Ovary (tissue), 9 donors: ENCODE measurements around the gene FH. TPM values are rescaled to one million over a fixed set of nuclear protein-coding genes. Genes with fewer than 3 reads are reported as not detected.

Experiments
- DNase-seq, 5 donors: peaks; one replicate each; pipeline ENCODE4 v3.0.0-alpha.2; 2019 to 2020
- H3K27ac ChIP-seq, 2 donors: fragments of 200-600 bp; one replicate each; pipeline versions ENCODE4 v1.5.1 to v1.8.0; 2019 to 2022
- H3K27me3 ChIP-seq: fragments of 200-600 bp; one replicate; pipeline ENCODE4 v1.8.0; 2022
- H3K36me3 ChIP-seq: fragments of 200-600 bp; sonication (generic); one replicate; pipeline ENCODE4 v1.5.1; 2019
- H3K4me1 ChIP-seq: one replicate; pipeline ENCODE4 v1.8.1; 2013; ENCODE audit warnings: mild to moderate bottlenecking, moderate library complexity; ENCODE audit not compliant: insufficient read depth
- H3K4me3 ChIP-seq: fragments of 200-600 bp; sonication (generic); one replicate; pipeline ENCODE4 v1.5.1; 2017
- H3K9me3 ChIP-seq, 2 donors: fragments of 200-600 bp in 1 of 2; sonication (generic) in 1 of 2; one replicate each; pipeline versions ENCODE4 v1.5.1 to v1.8.1; 2013 to 2019; ENCODE audit warnings: mild to moderate bottlenecking in 1 of 2, moderate library complexity in 1 of 2
- EP300 ChIP-seq: sonication (generic); formaldehyde crosslinking; IDR thresholded peaks from one replicate; pipeline ENCODE4 v1.6.1; 2017; ENCODE audit warnings: antibody characterized with exemption
- POLR2A ChIP-seq: fragments of 450-650 bp; IDR thresholded peaks from one replicate; pipeline ENCODE4 v1.6.1; 2017; ENCODE audit warnings: antibody characterized with exemption, mild to moderate bottlenecking, moderate library complexity
- WGBS, 3 donors: extraction: QIAGEN DNeasy Blood & Tissue Kit in 1 of 3; methylation state at CpG; one replicate each; pipeline versions ENCODE4 v1.1.5 to v1.1.7; 2013 to 2017; 5-methylcytosine and 5-hydroxymethylcytosine counted together
- intact Hi-C, 4 donors: fragments of 100-400 bp; cut with DNase I; formaldehyde crosslinking; loops; one replicate each; pipeline versions ENCODE4 v1.11.0 to v1.15.1; 2022 to 2023
- polyA plus RNA-seq, 2 donors: library from polyadenylated mRNA; stranded (reverse); fragments of 200-250 nt in 1 of 2; fragments of 350-450 nt in 1 of 2; fragmentation: Illumina TruSeq in 1 of 2; extraction: RNeasy Lipid Tissue Mini Kit (QIAGEN cat#74804) in 1 of 2; gene quantifications; one replicate each; pipeline ENCODE4 v1.2.3, GENCODE V29; 2013 to 2014
- total RNA-seq, 7 donors: library from RNA; depleted of rRNA in 2 of 7; stranded (reverse); fragments of >200 nt in 2 of 7; fragmentation: NEBNext Ultra II Directional in 3 of 7; extraction: Animal tissue kit (Norgen Biotek cat#: 25700) in 3 of 7; gene quantifications; one replicate each; pipeline versions ENCODE4 v1.1.0 to v1.2.4, GENCODE V29; 2016 to 2023
- TF ChIP-seq, protein P1 (sequence below), 3 donors: fragments of 450-650 bp in 2 of 3; fragments of 200-600 bp in 1 of 3; IDR thresholded peaks; one replicate each; pipeline versions ENCODE4 v1.5.1 to v1.8.0; 2016 to 2022; ENCODE audit warnings: antibody characterized with exemption in 3 of 3, mild to moderate bottlenecking in 1 of 3
- donor health status: DM: no; HTN: no; CAD: no; lungs with moderate emphysema.
- donor health status: DM: no; HTN: no; CAD: no.
- donor health status: Bipolar disorder and iron deficiency.
- donor health status: DM: yes; HTN: yes; CAD: no.
- donor health status: DM: no; HTN: no; CAD: no.
- donor health status: DM: yes; HTN: yes; CAD: no.

FH gene
- total and polyA plus RNA-seq, 9 donors, result 19.2 to 64.4 (median 40.5) TPM

- DNase-seq, result no peak
- no peaks in the 10 kb centered on the region for H3K9me3 ChIP-seq
- peak overlapping the region in 1 of 2 donors; percentile 25 for H3K27ac ChIP-seq
- H3K4me3 ChIP-seq, result peak overlapping the region; percentile 82
- no peaks in the 10 kb centered on the region for H3K27me3 ChIP-seq
- no peaks in the 10 kb centered on the region for H3K4me1 ChIP-seq
- intact Hi-C loops, result no loop called here
- 5 to 15% (median 12%) methylated on average over 6 of the region's 6 CpGs for WGBS, 3 donors
- TF ChIP-seq EP300, result no peak
- TF ChIP-seq, protein P1, sequence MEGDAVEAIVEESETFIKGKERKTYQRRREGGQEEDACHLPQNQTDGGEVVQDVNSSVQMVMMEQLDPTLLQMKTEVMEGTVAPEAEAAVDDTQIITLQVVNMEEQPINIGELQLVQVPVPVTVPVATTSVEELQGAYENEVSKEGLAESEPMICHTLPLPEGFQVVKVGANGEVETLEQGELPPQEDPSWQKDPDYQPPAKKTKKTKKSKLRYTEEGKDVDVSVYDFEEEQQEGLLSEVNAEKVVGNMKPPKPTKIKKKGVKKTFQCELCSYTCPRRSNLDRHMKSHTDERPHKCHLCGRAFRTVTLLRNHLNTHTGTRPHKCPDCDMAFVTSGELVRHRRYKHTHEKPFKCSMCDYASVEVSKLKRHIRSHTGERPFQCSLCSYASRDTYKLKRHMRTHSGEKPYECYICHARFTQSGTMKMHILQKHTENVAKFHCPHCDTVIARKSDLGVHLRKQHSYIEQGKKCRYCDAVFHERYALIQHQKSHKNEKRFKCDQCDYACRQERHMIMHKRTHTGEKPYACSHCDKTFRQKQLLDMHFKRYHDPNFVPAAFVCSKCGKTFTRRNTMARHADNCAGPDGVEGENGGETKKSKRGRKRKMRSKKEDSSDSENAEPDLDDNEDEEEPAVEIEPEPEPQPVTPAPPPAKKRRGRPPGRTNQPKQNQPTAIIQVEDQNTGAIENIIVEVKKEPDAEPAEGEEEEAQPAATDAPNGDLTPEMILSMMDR (IDR thresholded peaks at IDR 0.05), result no peak
- TF ChIP-seq POLR2A, result no peak
- H3K36me3 ChIP-seq, result no peaks in the 10 kb centered on the region
These were observed 518 bp upstream of the FH start for GRCh38 chr1:241520080-241520465.

- Histone ChIP-seq H3K27ac (peak overlapping the region; percentile 61 to 84), H3K4me1 (no peaks in the 10 kb centered on the region), H3K9me3 (no peaks in the 10 kb centered on the region), H3K4me3 (peak overlapping the region; percentile 82), H3K27me3 (no peaks in the 10 kb centered on the region), H3K36me3 (no peaks in the 10 kb centered on the region)
- TF ChIP-seq, protein P1 (IDR thresholded peaks at IDR 0.05), result no peak
- TF ChIP-seq POLR2A, result no peak
- no peak for TF ChIP-seq EP300
- 3 to 4% (median 3%) methylated on average over 19 to 28 of the region's 28 CpGs for WGBS, 3 donors
- peak in 1 of 5 donors; percentile 16 for DNase-seq
- intact Hi-C loops, result no loop called here
These were observed 863 bp downstream of the FH start for GRCh38 chr1:241518476-241519307.

DNA sequence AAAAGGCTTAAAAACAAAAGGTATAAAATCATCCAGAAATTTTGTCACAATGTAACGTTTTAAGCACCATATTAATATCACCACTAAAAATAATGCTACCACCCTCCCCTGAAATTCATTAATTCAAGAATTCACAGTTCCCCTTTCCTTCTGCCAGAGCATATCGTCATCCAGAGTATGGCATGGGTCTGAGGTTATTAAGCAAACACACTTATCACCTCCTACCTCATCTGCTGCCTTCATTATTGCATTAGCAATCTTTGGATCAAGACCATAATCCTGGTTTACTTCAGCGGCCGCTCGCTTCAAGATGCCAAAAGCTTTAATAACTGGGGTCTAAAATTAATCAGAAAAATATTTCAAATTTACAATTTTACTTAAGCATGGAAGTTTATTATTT lies 6.2 kb downstream of the FH start:
- DNase-seq, result no peak
- H3K27ac ChIP-seq, result no peak overlapping the region
- WGBS, 3 donors, result 91 to 94% (median 91%) methylated on average over 5 of the region's 5 CpGs
- no peaks in the 10 kb centered on the region for H3K36me3 ChIP-seq
- no peaks in the 10 kb centered on the region for H3K27me3 ChIP-seq
- intact Hi-C loops, result no loop called here
- TF ChIP-seq, protein P1 (IDR thresholded peaks at IDR 0.05), result no peak
- no peak for TF ChIP-seq POLR2A
- TF ChIP-seq EP300, result no peak
- H3K4me1 ChIP-seq, result no peaks in the 10 kb centered on the region
- no peak overlapping the region for H3K4me3 ChIP-seq
- no peaks in the 10 kb centered on the region for H3K9me3 ChIP-seq

DNA sequence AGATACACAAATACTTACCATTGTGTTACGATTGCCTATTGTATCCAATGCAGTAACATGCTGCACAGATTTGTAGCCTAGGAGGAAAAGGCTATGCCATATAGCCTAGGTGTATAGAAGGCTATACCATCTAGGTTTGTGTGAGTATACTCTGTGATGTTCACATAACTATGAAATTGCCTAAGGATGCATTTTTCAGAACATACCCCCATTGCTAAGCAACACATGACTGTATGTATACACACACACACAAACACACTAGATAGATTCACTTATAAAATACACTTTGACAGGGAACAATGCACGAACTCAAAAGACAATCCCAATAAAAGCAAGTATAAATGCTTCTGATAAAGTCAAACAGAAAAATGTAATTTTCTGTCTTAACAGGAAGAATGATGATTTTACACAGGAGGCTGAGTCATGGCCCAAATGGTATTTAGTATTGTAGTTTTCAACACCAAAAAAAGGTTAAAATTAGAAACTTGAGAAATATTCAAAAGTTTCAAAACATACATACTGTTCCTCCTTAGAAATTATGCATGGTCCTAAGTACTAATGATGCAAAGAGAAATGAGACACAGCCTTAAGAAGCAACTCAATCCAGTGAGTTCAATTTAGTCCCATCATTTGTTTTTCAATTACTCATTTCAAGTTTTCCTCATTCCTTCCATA lies 12.2 kb downstream of the FH start:
- Histone ChIP-seq H3K9me3 (no peaks in the 10 kb centered on the region), H3K4me1 (no peaks in the 10 kb centered on the region), H3K4me3 (no peak overlapping the region), H3K27me3 (no peaks in the 10 kb centered on the region), H3K27ac (no peak overlapping the region), H3K36me3 (no peaks in the 10 kb centered on the region)
- WGBS, 3 donors, result 64 to 77% (median 68%) methylated on average over 2 of the region's 2 CpGs
- DNase-seq, result no peak
- intact Hi-C loops, result no loop called here
- no peak for TF ChIP-seq POLR2A

DNA sequence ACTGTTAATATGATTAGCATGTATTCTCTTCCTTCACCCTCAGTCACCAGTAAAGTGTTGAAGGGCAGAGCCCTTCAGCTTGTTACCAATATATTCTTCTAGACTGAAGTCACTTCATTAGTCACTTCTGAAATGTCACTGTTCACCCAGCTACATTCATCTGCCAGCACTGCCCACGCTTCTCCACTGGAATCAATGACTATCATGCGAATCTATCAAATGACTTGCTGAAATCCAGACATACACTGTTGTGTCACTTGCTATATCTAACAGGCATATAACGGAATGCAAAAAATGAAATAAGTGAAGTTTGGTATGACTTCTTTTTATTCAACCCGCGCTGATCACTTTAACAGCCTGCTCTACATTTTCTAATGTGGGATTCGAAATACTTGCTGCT lies 16.1 kb downstream of the FH start:
- DNase-seq, result no peak
- Histone ChIP-seq H3K36me3 (no peaks in the 10 kb centered on the region), H3K27me3 (no peaks in the 10 kb centered on the region), H3K9me3 (no peaks in the 10 kb centered on the region), H3K4me1 (no peaks in the 10 kb centered on the region), H3K27ac (no peak overlapping the region), H3K4me3 (no peak overlapping the region)
- WGBS, 3 donors, result 97 to 98% (median 97%) methylated on average over 6 of the region's 6 CpGs
- intact Hi-C loops, result no loop called here
- no peak for TF ChIP-seq EP300
- TF ChIP-seq, protein P1 (IDR thresholded peaks at IDR 0.05), result no peak
- TF ChIP-seq POLR2A, result no peak
